Measurements from ENCODE around the gene SRGAP1. TPM values are rescaled to one million over a fixed set of nuclear protein-coding genes. Genes with fewer than 3 reads are reported as not detected.

Gene SRGAP1
- total and polyA plus RNA-seq, 2 of the 13 experiments (the other 11 are each of a cell fraction or from before 2014, with no cell fraction given): 1.6 to 3.4 TPM

DNA sequence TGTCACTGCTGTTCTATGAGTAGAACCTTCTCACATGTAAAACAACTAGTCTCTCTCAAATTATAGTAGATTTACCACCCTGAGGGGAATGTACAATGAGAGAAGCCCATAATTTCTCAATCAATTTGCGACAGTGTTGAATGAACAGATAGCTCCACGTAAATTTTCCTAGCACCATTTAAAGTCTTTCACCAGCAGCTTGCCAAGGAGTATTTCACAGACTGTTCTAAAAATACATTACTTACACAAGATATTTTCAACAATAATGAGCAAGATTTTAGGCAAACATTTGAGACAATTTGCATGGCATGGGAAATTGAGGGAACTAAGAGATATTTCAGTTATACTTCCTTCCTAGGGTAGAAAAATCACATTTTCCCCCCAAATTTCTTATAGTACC is 226.0 kb downstream of the SRGAP1 start:
- FAIRE-seq (no peak), DNase-seq (ENCODE audit: low spot score) (no peak), ATAC-seq (no peak)
- no peaks in the 10 kb centered on the region for H3K9me3 ChIP-seq (ENCODE audit: low read length)
- no peak overlapping the region for H3K9ac ChIP-seq (ENCODE audit: insufficient read depth, low read depth, low read length)
- no peak overlapping the region for H3K27ac ChIP-seq (ENCODE audit: extremely low read length, insufficient read depth, low read length)
- intact Hi-C loops (cut with micrococcal nuclease; ENCODE audit: unreplicated experiment) (no loop called here), in situ Hi-C loops (cut with HindIII; ENCODE audit: extremely low pct_ligation_motif_present, low pct_unique_long_range_greater_than_20kb) (no loop called here)
- WGBS (ENCODE audit: low lambda C conversion rate): 97% methylated on average over 2 of the region's 2 CpGs
- TF ChIP-seq, protein P1, sequence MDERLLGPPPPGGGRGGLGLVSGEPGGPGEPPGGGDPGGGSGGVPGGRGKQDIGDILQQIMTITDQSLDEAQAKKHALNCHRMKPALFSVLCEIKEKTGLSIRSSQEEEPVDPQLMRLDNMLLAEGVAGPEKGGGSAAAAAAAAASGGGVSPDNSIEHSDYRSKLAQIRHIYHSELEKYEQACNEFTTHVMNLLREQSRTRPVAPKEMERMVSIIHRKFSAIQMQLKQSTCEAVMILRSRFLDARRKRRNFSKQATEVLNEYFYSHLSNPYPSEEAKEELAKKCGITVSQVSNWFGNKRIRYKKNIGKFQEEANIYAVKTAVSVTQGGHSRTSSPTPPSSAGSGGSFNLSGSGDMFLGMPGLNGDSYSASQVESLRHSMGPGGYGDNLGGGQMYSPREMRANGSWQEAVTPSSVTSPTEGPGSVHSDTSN (CRISPR knock-in tag; IDR thresholded peaks at IDR 0.05): no peak
- TF ChIP-seq ZBTB42 (CRISPR knock-in tag; IDR thresholded peaks at IDR 0.05) (no peak), ZNF383 (CRISPR knock-in tag; IDR thresholded peaks at IDR 0.05; ENCODE audit: borderline replicate concordance) (no peak), NFKBIZ (CRISPR knock-in tag; IDR thresholded peaks at IDR 0.05) (no peak), ZNF816 (CRISPR knock-in tag; IDR thresholded peaks at IDR 0.05; ENCODE audit: borderline replicate concordance) (no peak), ZNF432 (CRISPR knock-in tag; IDR thresholded peaks at IDR 0.05; ENCODE audit: borderline replicate concordance) (no peak), ONECUT2 (CRISPR knock-in tag; IDR thresholded peaks at IDR 0.05) (no peak), ZNF460 (CRISPR knock-in tag; IDR thresholded peaks at IDR 0.05; ENCODE audit: borderline replicate concordance) (no peak), GPN1 (CRISPR knock-in tag; IDR thresholded peaks at IDR 0.05; ENCODE audit: borderline replicate concordance) (no peak), ZNF496 (CRISPR knock-in tag; IDR thresholded peaks at IDR 0.05; ENCODE audit: insufficient replicate concordance) (no peak), ZNF121 (CRISPR knock-in tag; IDR thresholded peaks at IDR 0.05) (no peak)
- TF ChIP-seq, protein P2, sequence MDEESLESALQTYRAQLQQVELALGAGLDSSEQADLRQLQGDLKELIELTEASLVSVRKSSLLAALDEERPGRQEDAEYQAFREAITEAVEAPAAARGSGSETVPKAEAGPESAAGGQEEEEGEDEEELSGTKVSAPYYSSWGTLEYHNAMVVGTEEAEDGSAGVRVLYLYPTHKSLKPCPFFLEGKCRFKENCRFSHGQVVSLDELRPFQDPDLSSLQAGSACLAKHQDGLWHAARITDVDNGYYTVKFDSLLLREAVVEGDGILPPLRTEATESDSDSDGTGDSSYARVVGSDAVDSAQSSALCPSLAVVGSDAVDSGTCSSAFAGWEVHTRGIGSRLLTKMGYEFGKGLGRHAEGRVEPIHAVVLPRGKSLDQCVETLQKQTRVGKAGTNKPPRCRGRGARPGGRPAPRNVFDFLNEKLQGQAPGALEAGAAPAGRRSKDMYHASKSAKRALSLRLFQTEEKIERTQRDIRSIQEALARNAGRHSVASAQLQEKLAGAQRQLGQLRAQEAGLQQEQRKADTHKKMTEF (CRISPR knock-in tag; IDR thresholded peaks at IDR 0.05): no peak
- TF ChIP-seq, protein P3, sequence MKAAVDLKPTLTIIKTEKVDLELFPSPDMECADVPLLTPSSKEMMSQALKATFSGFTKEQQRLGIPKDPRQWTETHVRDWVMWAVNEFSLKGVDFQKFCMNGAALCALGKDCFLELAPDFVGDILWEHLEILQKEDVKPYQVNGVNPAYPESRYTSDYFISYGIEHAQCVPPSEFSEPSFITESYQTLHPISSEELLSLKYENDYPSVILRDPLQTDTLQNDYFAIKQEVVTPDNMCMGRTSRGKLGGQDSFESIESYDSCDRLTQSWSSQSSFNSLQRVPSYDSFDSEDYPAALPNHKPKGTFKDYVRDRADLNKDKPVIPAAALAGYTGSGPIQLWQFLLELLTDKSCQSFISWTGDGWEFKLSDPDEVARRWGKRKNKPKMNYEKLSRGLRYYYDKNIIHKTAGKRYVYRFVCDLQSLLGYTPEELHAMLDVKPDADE (CRISPR knock-in tag; IDR thresholded peaks at IDR 0.05): no peak
- TF ChIP-seq, protein P4, sequence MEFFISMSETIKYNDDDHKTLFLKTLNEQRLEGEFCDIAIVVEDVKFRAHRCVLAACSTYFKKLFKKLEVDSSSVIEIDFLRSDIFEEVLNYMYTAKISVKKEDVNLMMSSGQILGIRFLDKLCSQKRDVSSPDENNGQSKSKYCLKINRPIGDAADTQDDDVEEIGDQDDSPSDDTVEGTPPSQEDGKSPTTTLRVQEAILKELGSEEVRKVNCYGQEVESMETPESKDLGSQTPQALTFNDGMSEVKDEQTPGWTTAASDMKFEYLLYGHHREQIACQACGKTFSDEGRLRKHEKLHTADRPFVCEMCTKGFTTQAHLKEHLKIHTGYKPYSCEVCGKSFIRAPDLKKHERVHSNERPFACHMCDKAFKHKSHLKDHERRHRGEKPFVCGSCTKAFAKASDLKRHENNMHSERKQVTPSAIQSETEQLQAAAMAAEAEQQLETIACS (CRISPR knock-in tag; IDR thresholded peaks at IDR 0.05): no peak
- TF ChIP-seq, protein P5, sequence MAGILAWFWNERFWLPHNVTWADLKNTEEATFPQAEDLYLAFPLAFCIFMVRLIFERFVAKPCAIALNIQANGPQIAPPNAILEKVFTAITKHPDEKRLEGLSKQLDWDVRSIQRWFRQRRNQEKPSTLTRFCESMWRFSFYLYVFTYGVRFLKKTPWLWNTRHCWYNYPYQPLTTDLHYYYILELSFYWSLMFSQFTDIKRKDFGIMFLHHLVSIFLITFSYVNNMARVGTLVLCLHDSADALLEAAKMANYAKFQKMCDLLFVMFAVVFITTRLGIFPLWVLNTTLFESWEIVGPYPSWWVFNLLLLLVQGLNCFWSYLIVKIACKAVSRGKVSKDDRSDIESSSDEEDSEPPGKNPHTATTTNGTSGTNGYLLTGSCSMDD (CRISPR knock-in tag; IDR thresholded peaks at IDR 0.05): no peak
- TF ChIP-seq, protein P6, sequence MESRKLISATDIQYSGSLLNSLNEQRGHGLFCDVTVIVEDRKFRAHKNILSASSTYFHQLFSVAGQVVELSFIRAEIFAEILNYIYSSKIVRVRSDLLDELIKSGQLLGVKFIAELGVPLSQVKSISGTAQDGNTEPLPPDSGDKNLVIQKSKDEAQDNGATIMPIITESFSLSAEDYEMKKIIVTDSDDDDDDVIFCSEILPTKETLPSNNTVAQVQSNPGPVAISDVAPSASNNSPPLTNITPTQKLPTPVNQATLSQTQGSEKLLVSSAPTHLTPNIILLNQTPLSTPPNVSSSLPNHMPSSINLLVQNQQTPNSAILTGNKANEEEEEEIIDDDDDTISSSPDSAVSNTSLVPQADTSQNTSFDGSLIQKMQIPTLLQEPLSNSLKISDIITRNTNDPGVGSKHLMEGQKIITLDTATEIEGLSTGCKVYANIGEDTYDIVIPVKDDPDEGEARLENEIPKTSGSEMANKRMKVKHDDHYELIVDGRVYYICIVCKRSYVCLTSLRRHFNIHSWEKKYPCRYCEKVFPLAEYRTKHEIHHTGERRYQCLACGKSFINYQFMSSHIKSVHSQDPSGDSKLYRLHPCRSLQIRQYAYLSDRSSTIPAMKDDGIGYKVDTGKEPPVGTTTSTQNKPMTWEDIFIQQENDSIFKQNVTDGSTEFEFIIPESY (CRISPR knock-in tag; IDR thresholded peaks at IDR 0.05): no peak
- TF ChIP-seq, protein P7, sequence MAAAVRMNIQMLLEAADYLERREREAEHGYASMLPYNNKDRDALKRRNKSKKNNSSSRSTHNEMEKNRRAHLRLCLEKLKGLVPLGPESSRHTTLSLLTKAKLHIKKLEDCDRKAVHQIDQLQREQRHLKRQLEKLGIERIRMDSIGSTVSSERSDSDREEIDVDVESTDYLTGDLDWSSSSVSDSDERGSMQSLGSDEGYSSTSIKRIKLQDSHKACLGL (CRISPR knock-in tag; IDR thresholded peaks at IDR 0.05): no peak
- H3K27me3 ChIP-seq (ENCODE audit: control insufficient read depth in 1 of 2, insufficient read depth in 2 of 2, low read length in 2 of 2): no peaks in the 10 kb centered on the region
- H3K79me2 ChIP-seq (ENCODE audit: insufficient read depth, low read length): no peaks in the 10 kb centered on the region
- H2AFZ ChIP-seq (ENCODE audit: low read length): no peak overlapping the region
- CTCF ChIA-PET (ENCODE audit: low intra/inter-chr PET ratio, low total read pairs): no interaction called here
- no peak overlapping the region for H3K4me2 ChIP-seq (ENCODE audit: low read depth, low read length)
- BruUV-seq (replicated peaks): no TSS peak
- H4K20me1 ChIP-seq (ENCODE audit: insufficient read depth, low read length): no peaks in the 10 kb centered on the region
- POLR2A ChIA-PET: no interaction called here
- H3K36me3 ChIP-seq (replicated peaks in 1 of 2; ENCODE audit: control insufficient read depth in 1 of 2, insufficient read depth in 2 of 2, low read length in 2 of 2): no peaks in the 10 kb centered on the region; a peak in 1 of 5 replicates
- H3K4me1 ChIP-seq (ENCODE audit: insufficient read depth, low read length): no peaks in the 10 kb centered on the region
- H3K4me3 ChIP-seq (replicated peaks in 1 of 3; ENCODE audit: insufficient read depth in 1 of 3, low read depth in 2 of 3, low read length in 3 of 3): no peak overlapping the region
